T-helper 2 cell treated with Interferon-gamma antibody and Interleukin-4, amounts not matched to agents 100 ng/mL and 5 ng/mL, for 36 hours (primary cell): ENCODE results near the gene MTUS2. TPM values are rescaled to one million over a fixed set of nuclear protein-coding genes. Genes with fewer than 3 reads are reported as not detected.
"Not testable (repeated sequence)": the region's sequence is repeated elsewhere in the genome, so short reads cannot be mapped to it uniquely, and the experiment has no call there.

ENCODE experiments used
- intact Hi-C: fragments of 100-400 bp; cut with micrococcal nuclease; formaldehyde crosslinking; loops from one replicate; pipeline ENCODE4 v1.15.1; 2023
- total RNA-seq: library from RNA; stranded (reverse); gene quantifications from 2 replicates; pipeline ENCODE4 v1.2.3, GENCODE V29; 2022

The MTUS2 gene
- total RNA-seq, 1 donor from 2014 or later, result not detected

DNA sequence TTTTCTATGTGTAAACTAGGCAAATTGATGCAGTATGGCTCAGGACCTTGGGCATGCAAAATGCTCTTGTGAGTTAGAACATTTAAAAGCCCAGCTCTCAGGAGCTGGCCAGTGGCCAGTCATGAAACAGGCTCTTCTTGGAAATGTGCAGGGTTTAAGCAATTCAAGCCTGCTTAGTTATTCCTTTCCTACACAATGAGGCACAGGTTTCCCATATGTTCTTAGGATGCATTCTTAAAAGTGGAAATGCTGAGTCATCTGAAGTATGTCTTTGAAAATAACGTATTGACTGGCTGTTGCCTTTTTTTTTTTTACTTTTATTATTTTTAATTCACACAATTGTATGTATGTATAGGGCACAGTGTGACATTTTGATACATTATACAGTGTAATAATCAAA lies 474.7 kb downstream of the MTUS2 start:
- intact Hi-C loops, result no loop called here

GRCh38 chr13:29301027-29301426 lies 480.9 kb downstream of the MTUS2 start:
- intact Hi-C loops, result no loop called here

DNA sequence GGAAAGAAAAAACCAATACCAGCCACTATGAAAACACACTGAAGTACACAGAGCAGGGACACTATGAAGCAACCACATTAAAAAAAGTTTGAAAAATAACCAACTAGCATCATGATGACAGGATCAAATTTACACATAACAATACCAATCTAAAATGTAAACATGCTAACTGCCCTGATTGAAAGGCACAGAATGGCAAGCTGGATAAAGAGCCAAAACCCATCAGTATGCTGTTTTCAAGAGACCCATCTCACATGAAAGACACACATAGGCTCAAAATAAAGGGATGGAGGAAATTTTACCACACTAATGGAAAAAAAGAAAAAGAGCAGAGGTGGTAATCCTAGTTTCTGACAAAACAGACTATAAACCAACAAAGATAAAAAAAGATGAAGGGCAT lies 484.0 kb downstream of the MTUS2 start:
- intact Hi-C loops, result no loop called here

GRCh38 chr13:29310806-29311205 lies 490.7 kb downstream of the MTUS2 start:
- intact Hi-C loops, result no loop called here

GRCh38 chr13:29315847-29316246 lies 495.7 kb downstream of the MTUS2 start:
- intact Hi-C loops, result no loop called here

GRCh38 chr13:29317828-29318227 lies 497.7 kb downstream of the MTUS2 start:
- intact Hi-C loops, result no loop called here

GRCh38 chr13:29318741-29319140 lies 498.6 kb downstream of the MTUS2 start:
- intact Hi-C loops, result no loop called here

- intact Hi-C loops, result no loop called here
Measured at GRCh38 chr13:29319451-29319850, 499.3 kb downstream of the MTUS2 start.

DNA sequence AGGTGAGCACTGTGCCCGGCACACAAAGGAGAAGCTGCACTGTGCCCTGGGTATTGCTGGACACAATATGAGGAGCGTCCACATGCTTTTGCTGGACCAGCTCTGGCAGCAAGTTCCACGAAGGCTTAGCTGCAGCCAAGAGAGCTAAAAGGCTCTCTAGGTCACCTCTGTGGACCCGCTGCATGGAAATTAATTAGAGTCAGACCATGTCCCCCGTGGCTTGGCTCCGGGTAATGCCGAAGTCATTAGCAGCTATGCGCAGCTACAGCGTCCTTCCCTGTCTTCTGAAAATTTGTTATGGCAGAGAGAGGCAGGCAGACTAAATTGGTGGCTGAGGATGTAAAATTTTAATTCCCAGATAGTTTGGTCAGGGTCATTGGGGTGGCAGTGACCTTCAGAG lies 503.8 kb downstream of the MTUS2 start:
- intact Hi-C loops, result no loop called here

GRCh38 chr13:29324601-29325000 lies 504.5 kb downstream of the MTUS2 start:
- intact Hi-C loops, result no loop called here

DNA sequence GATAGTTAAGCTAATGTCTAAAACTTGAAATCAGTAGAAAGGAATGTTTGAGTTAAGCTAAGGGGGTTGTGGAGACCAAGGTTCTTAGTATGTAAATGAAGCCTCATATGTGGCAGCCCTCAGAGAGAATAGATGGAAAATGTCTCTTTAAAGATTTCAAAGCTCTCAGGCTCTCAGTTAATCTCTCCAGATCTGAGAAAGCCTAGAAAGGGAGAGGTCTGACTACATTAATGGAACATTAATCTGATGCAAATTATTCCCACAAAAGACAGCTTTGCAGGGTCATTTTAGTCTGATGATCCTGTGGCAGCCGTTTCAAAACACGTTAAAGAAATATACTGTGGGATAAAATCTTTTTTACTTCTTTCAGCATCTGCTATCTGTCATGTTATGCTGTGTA lies 508.4 kb downstream of the MTUS2 start:
- intact Hi-C loops, result no loop called here

GRCh38 chr13:29336356-29336755 lies 516.2 kb downstream of the MTUS2 start:
- intact Hi-C loops, result no loop called here

- intact Hi-C loops, result no loop called here
Measured at GRCh38 chr13:29339386-29340272, 519.5 kb downstream of the MTUS2 start.

DNA sequence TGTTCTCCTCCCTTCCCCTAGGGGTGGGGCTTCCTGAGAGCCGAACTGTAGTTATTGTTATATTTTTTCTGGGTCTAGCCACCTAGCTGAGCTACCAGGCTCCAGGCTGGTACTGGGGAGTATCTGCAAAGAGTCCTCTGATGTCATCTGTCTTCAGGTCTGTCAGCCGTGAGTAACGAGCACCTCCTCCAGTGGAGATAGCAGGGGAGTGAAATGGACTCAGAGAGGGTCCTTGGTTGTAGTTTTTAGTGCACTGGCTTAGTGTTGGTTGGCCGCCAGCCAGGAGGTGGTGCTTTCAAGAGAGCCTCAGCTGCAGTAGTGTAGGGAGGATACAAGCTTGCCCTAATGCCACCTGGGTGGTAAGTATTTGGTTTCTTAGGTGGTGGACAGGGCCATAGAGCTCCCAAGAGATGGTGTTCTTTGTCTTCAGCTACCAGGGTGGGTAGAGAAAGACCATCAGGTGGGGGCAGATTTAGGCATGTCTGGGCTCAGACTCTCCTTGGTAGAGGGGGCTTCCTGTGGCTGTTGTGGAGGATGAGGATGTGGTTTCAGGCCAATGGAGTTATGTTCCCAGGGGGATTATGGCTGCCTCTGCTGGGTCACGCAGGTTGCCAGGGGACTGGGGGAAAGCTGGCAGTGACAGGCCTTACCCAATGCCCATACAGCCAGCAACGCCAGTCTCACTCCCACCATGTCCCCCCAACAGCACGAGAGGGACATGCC lies 525.9 kb downstream of the MTUS2 start:
- intact Hi-C loops, result not testable (repeated sequence)

GRCh38 chr13:29355029-29355428 lies 534.9 kb downstream of the MTUS2 start:
- intact Hi-C loops, result no loop called here

DNA sequence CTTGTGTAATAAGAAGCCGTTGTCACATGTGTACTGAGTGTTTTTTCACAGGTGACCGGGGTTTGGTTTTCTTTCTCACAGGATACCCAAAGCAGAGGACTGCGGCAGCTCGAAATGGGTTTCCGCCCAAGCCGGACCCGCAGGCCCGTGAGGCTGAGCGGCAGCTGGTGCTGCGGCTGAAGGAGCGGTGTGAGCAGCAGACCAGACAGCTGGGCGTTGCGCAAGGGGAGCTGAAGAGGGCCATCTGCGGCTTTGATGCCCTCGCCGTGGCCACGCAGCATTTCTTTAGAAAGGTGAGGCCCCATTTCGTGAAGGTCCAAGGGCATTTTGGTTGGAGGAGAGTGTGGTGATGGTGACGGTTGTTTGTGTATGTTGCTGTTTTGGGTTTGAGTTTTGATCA lies 539.0 kb downstream of the MTUS2 start:
- intact Hi-C loops, result no loop called here

- intact Hi-C loops, result loop anchor here (2.0 to 10.0 kb wide), 2 partner anchors 281 to 537 kb away; partner anchors contain the start of gene MTUS2
Measured at GRCh38 chr13:29361716-29362115, 541.6 kb downstream of the MTUS2 start.

DNA sequence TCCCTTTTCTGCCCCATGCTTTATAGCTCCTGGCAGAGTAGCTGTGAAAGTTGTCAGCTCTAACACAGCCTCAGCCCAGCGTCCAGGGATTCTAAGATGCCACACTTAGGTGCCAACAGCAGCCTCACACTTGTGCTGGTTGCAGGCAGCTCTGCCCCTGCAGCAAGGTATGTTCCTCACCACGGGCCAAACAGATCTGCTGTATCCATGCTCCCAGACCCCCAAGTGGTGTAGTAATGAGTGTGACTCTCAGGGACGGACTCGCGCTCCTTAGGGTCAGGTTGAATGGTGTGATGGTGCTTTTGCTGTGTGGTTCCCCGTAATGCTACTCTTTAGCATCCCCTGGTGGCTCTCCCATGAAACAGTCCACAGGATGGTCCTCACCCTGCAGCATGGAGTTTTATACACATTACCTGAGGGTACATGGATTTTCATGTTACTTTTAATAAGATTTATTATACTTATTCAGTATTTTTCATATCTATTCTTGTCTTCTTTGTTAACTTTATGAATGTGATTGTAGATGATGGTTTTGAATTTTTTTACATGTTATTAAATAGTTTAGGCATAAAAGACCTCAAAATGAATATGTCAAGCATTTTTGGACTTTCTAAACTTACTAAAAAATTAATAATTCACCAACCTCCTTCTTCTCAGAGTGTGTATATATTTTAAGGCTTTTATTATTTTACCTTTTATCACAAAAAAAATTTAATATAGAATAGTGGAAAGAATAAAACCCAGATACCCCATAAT lies 542.9 kb downstream of the MTUS2 start:
- intact Hi-C loops, result loop anchor here (2.0 to 10.0 kb wide), 2 partner anchors 282 to 538 kb away; partner anchors contain the start of gene MTUS2

DNA sequence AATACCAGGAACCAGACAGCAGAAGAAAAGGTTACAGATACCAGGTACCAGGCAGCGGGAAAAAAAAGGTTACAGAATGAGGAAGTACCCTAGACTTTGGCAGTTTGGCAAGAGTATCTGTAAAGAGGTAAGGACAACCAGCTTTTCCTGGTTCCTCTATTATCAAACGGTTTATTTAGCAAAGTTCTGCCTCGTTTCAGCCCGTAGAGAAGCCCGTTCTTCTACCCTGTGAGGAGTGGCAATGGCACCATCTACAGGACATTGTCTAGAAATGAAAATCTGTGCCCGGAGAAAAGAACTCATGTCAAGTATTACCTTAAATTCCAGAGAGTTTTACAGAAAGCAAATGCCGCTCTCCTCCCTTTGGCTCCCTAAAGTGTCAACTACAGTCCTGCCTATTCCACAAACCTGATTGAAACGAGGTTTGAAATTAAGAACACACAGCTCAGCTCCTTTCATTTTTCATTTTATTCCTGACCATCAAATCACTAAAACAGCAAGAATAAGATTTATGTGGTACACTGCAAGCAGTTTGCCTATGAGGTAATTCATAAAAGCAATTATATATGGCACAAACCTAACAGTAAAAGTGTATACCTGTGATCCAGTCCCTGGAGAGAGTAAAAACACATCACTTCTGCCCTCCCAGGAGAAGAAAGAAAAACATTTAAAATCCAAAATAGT lies 549.1 kb downstream of the MTUS2 start:
- intact Hi-C loops, result loop anchor here (10.0 kb wide), 1 partner anchor 544 kb away; the partner anchor contains the start of gene MTUS2

DNA sequence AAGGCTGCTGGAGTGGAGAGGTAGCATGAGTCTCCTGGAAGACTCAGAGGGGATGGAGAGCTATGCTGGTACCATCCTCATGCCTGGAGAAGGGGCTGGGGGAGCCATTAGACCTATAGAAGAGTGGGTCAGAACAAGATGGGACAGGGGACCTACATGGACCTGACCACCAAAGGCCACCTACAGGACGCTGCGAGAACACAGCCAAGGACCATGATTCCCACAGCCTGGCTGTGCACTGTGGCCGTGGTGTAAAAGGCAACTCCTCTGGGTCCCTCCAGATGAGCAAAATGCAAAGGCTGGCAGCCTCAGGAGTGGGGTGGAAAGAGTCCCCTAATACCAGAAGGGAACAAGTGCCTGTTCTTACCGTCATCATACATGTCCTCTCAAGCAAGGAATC lies 559.1 kb downstream of the MTUS2 start:
- intact Hi-C loops, result no loop called here

DNA sequence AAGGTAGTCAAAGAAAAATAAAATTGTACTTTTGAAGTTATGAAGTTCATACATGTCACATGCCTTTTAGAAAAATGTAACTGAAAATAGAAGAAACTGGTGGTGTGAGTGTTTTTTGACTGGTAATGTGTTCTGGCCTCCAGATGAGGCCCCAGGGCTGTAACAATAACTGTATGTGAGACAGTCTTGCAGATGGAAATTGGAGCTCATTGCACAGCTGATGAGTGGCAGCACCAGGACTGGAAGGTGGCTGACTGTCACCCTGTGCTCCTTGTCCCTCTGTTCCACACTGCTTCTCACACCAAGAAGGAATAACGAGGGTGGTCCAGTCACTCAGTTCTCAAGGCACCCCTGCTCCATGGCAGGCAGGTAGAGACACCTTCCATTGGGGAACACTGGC lies 559.7 kb downstream of the MTUS2 start:
- intact Hi-C loops, result no loop called here
